RWPE2 (cell line): ENCODE measurements around the gene ARHGEF28.

Experiments
- ATAC-seq: fragments of 200-7000 bp; cut with Tn5 transposase; 3 replicates; pipeline ENCODE4 v1.9.1; 2021; ENCODE audit warnings: low read depth
- DNase-seq: peaks from one replicate; pipeline ENCODE4 v3.0.0-alpha.2; 2020; ENCODE audit warnings: low spot score
- H3K27ac ChIP-seq: fragments of 450-650 bp; 2 replicates; pipeline ENCODE4 v1.5.1; 2017; ENCODE audit warnings: mild to moderate bottlenecking; ENCODE audit not compliant: poor library complexity, severe bottlenecking
- H3K27me3 ChIP-seq: fragments of 250-450 bp; sonication (Bioruptor Pico); 2 replicates; pipeline ENCODE4 v1.5.1; 2021; ENCODE audit warnings: mild to moderate bottlenecking, moderate library complexity; ENCODE audit not compliant: insufficient read depth, poor library complexity, severe bottlenecking
- H3K36me3 ChIP-seq: fragments of 250-450 bp; sonication (Bioruptor Pico); 2 replicates; pipeline ENCODE4 v1.5.1; 2020; ENCODE audit warnings: low read depth, mild to moderate bottlenecking, moderate library complexity
- H3K4me1 ChIP-seq: fragments of 250-450 bp; sonication (Bioruptor Pico); 2 replicates; pipeline ENCODE4 v1.5.1; 2021; ENCODE audit warnings: mild to moderate bottlenecking, moderate library complexity; ENCODE audit not compliant: insufficient read depth, poor library complexity, severe bottlenecking
- H3K4me3 ChIP-seq: fragments of 250-450 bp; sonication (Bioruptor Pico); 2 replicates; pipeline ENCODE4 v1.5.1; 2021; ENCODE audit warnings: mild to moderate bottlenecking, moderate library complexity; ENCODE audit not compliant: severe bottlenecking
- H3K9me3 ChIP-seq: fragments of 250-450 bp; sonication (Bioruptor Pico); 2 replicates; pipeline ENCODE4 v1.5.1; 2021; ENCODE audit warnings: mild to moderate bottlenecking, moderate library complexity; ENCODE audit not compliant: severe bottlenecking
- TF ChIP-seq, protein P1 (sequence below): fragments of 450-650 bp; IDR thresholded peaks from one replicate; pipeline ENCODE4 v1.5.1; 2017; ENCODE audit warnings: mild to moderate bottlenecking, moderate library complexity; ENCODE audit not compliant: poor library complexity, severe bottlenecking

The ARHGEF28 gene

DNA sequence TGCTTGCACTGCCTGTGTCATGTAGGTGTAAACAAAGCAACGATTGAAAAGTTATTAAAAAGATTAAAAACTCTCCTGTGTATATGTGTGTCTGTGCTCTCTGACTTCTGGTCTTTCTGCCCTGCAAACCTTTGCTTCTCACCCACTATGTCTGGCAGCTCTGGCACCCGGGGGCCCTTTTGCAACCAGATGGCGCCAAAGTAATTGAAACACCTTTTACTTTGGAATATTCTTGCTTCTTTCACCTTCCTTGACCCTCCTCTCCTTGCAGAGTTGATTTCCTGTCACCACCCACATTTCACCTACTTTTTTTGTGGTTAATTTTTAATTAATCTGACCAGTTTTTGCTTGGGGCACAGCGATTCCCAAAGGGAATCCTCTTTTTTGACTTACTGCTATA, 275.5 kb downstream of the ARHGEF28 start:
- H3K27ac ChIP-seq: peak overlapping the region; percentile 38
- no peaks in the 10 kb centered on the region for H3K27me3 ChIP-seq
- ATAC-seq: 0 out of 3 replicates have a peak, but pooled peaks have one; percentile 20
- no peak for DNase-seq
- peaks cover 89% of the 10 kb centered on the region for H3K36me3 ChIP-seq
- H3K4me3 ChIP-seq: no peak overlapping the region
- no peaks in the 10 kb centered on the region for H3K4me1 ChIP-seq
- no peaks in the 10 kb centered on the region for H3K9me3 ChIP-seq
- TF ChIP-seq, protein P1, sequence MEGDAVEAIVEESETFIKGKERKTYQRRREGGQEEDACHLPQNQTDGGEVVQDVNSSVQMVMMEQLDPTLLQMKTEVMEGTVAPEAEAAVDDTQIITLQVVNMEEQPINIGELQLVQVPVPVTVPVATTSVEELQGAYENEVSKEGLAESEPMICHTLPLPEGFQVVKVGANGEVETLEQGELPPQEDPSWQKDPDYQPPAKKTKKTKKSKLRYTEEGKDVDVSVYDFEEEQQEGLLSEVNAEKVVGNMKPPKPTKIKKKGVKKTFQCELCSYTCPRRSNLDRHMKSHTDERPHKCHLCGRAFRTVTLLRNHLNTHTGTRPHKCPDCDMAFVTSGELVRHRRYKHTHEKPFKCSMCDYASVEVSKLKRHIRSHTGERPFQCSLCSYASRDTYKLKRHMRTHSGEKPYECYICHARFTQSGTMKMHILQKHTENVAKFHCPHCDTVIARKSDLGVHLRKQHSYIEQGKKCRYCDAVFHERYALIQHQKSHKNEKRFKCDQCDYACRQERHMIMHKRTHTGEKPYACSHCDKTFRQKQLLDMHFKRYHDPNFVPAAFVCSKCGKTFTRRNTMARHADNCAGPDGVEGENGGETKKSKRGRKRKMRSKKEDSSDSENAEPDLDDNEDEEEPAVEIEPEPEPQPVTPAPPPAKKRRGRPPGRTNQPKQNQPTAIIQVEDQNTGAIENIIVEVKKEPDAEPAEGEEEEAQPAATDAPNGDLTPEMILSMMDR: no peak

DNA sequence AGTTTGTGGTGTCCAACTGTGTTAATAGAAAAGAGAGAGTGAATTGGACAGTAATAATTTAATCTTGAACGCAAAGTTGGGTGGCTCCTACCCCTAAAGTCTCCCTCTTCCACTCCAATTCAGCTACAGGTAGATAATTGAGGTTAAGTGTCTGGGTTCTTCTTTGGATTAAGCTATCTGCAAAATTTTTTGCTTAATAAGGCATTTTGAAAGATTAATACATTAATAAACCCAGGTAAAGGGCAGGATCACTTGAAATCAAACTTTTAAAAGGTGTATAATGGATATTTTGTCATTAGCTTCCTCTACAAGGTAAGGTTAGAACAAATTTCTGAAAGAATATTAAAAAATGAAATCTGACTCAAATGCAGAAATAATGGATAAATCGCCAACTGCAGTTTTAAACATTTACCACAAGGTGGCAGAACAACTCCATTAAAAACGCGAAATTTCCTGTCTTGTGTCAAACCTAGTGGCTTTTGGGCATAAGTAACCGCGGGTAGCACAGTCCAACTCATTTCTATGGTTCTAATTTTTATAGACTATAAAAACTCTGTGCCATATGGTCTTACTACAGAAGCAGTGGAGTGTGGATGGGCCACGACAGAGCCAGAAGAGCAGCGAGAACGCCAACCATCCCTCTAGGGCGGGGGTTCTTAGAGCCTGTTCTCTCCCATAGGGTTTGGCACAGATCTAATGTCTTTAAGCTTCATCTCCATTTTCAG, 276.5 kb downstream of the ARHGEF28 start:
- Histone ChIP-seq H3K27ac (peak overlapping the region; percentile 38), H3K4me1 (no peaks in the 10 kb centered on the region), H3K4me3 (no peak overlapping the region), H3K36me3 (peaks cover 93% of the 10 kb centered on the region), H3K9me3 (no peaks in the 10 kb centered on the region), H3K27me3 (no peaks in the 10 kb centered on the region)
- no peak for DNase-seq
- TF ChIP-seq, protein P1: peak; percentile 91
- ATAC-seq: no peak

- TF ChIP-seq, protein P1: no peak
- Histone ChIP-seq H3K36me3 (peaks cover 93% of the 10 kb centered on the region), H3K4me3 (no peak overlapping the region), H3K9me3 (no peaks in the 10 kb centered on the region), H3K27me3 (no peaks in the 10 kb centered on the region), H3K4me1 (no peaks in the 10 kb centered on the region), H3K27ac (no peak overlapping the region)
- no peak for ATAC-seq
- no peak for DNase-seq
These were observed 277.2 kb downstream of the ARHGEF28 start for GRCh38 chr5:73903169-73903568.

DNA sequence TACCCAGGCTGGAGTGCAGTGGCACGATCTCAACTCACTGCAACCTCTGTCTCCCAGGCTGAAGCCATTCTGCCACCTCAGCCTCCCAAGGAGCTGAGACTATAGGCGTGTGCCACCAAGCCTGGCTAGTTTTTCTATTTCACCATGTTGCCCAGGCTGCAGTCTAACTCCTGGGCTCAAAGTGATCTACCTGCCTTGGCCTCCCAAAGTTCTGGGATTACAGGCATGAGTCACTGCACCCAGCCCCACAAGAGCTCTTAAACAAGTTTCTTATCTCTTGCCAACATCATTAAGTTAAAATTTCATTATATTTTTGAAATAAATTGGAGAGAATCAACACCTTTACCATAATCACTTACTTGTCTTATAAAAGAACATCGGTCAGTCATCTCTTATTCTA, 280.3 kb downstream of the ARHGEF28 start:
- peak; percentile 35; the same call in 1 of the 3 replicates for ATAC-seq
- no peak for DNase-seq
- no peaks in the 10 kb centered on the region for H3K27me3 ChIP-seq
- TF ChIP-seq, protein P1: no peak
- no peak overlapping the region for H3K4me3 ChIP-seq
- H3K36me3 ChIP-seq: peaks cover 90% of the 10 kb centered on the region
- no peak overlapping the region for H3K27ac ChIP-seq
- no peaks in the 10 kb centered on the region for H3K9me3 ChIP-seq
- H3K4me1 ChIP-seq: no peaks in the 10 kb centered on the region

- no peak for ATAC-seq
These were observed 281.2 kb downstream of the ARHGEF28 start for GRCh38 chr5:73907164-73907563.

More at GRCh38 chr5:73907164-73907563, 281.2 kb downstream of the ARHGEF28 start:
- H3K4me1 ChIP-seq: no peaks in the 10 kb centered on the region
- no peaks in the 10 kb centered on the region for H3K27me3 ChIP-seq
- no peak overlapping the region for H3K4me3 ChIP-seq
- TF ChIP-seq, protein P1: no peak
- H3K9me3 ChIP-seq: no peaks in the 10 kb centered on the region
- no peak for DNase-seq
- H3K27ac ChIP-seq: no peak overlapping the region
- H3K36me3 ChIP-seq: peaks cover 90% of the 10 kb centered on the region
